IMR-90 (cell line): Measurements from ENCODE around the gene NAPEPLD. TPM values are rescaled to one million over a fixed set of nuclear protein-coding genes. Genes with fewer than 3 reads are reported as not detected.
"Not testable (repeated sequence)": the region's sequence is repeated elsewhere in the genome, so short reads cannot be mapped to it uniquely, and the experiment has no call there.

Experiments used
- ATAC-seq: fragments of 200-7000 bp; cut with Tn5 transposase; 2 replicates; pipeline ENCODE4 v1.9.1; 2020; ENCODE audit warnings: low read depth, mild to moderate bottlenecking, moderate library complexity
- Bru-seq: library from RNA; stranded (reverse); fragments of 400-500 nt; gene quantifications from one replicate; lab custom pipeline; 2021; lab: Mats Ljungman, UMichigan
- BruChase-seq, 2 experiments: library from RNA; stranded (reverse); fragments of 400-500 nt; gene quantifications; one replicate each; lab custom pipeline; 2021; lab: Mats Ljungman, UMichigan
- BruUV-seq: library from RNA; stranded (reverse); fragments of 400-500 nt; replicated peaks from 2 replicates; lab custom pipeline; 2021; lab: Mats Ljungman, UMichigan
- CTCF ChIA-PET: fragments of 300-600 bp; formaldehyde crosslinking; extraction: SDS; loops from one replicate; lab custom pipeline; 2021; ENCODE audit warnings: antibody characterized with exemption; lab: Yijun Ruan, JAX
- POLR2A ChIA-PET: fragments of 300-600 bp; sonication (Branson Sonifier 250); formaldehyde crosslinking; loops from one replicate; lab custom pipeline; 2022; ENCODE audit warnings: antibody characterized with exemption; ENCODE audit not compliant: unreplicated experiment; lab: Charles Lee
- DNase-seq: peaks from one replicate; pipeline ENCODE4 v3.0.0; 2013
- H2AFZ ChIP-seq: replicated peaks from 2 replicates; pipeline ENCODE3; 2013; ENCODE audit warnings: low read length, mild to moderate bottlenecking; ENCODE audit not compliant: poor library complexity
- H2AK5ac ChIP-seq: 2 replicates; pipeline ENCODE4 v1.6.1; 2013; ENCODE audit warnings: low read depth, low read length, inconsistent platforms
- H2AK9ac ChIP-seq: replicated peaks from 2 replicates; pipeline ENCODE3; 2013; ENCODE audit warnings: mild to moderate bottlenecking, low read depth, low read length, moderate library complexity; ENCODE audit not compliant: poor library complexity
- H2BK120ac ChIP-seq: 2 replicates; pipeline ENCODE4 v1.6.1; 2013; ENCODE audit warnings: low read depth, low read length, inconsistent platforms
- H2BK15ac ChIP-seq: 3 replicates; pipeline ENCODE4 v1.6.1; 2013; ENCODE audit warnings: low read depth, low read length, inconsistent platforms
- H2BK20ac ChIP-seq: 2 replicates; pipeline ENCODE4 v1.6.1; 2013; ENCODE audit warnings: low read depth, mild to moderate bottlenecking, inconsistent platforms, low read length, moderate library complexity
- H2BK5ac ChIP-seq: 2 replicates; pipeline ENCODE4 v1.6.1; 2013; ENCODE audit warnings: mild to moderate bottlenecking, low read depth, low read length, inconsistent platforms; ENCODE audit not compliant: poor library complexity, severe bottlenecking
- H3K14ac ChIP-seq: replicated peaks from 2 replicates; pipeline ENCODE4 v1.6.1; 2013; ENCODE audit warnings: low read depth, low read length, inconsistent platforms
- H3K18ac ChIP-seq: 2 replicates; pipeline ENCODE4 v1.6.1; 2013; ENCODE audit warnings: low read depth, low read length, control low read depth
- H3K23ac ChIP-seq: 2 replicates; pipeline ENCODE4 v1.6.1; 2013; ENCODE audit warnings: low read depth, low read length, inconsistent platforms
- H3K27ac ChIP-seq: 2 replicates; pipeline ENCODE4 v1.5.1; 2013; ENCODE audit warnings: mild to moderate bottlenecking, control low read depth, low read length; ENCODE audit not compliant: insufficient read depth
- H3K27me3 ChIP-seq: 2 replicates; pipeline ENCODE4 v1.6.1; 2013; ENCODE audit warnings: low read length; ENCODE audit not compliant: control insufficient read depth, insufficient read depth
- H3K36me3 ChIP-seq: 2 replicates; pipeline ENCODE4 v1.6.1; 2013; ENCODE audit warnings: low read length, mixed read lengths; ENCODE audit not compliant: control insufficient read depth, insufficient read depth
- H3K4ac ChIP-seq: 2 replicates; pipeline ENCODE4 v1.6.1; 2013; ENCODE audit warnings: low read depth, low read length, inconsistent platforms
- H3K4me1 ChIP-seq: 2 replicates; pipeline ENCODE4 v1.6.1; 2013; ENCODE audit warnings: low read length, mixed read lengths; ENCODE audit not compliant: control insufficient read depth, insufficient read depth
- H3K4me2 ChIP-seq: 2 replicates; pipeline ENCODE4 v1.6.1; 2013; ENCODE audit warnings: low read depth, mild to moderate bottlenecking, control low read depth, low read length, moderate library complexity
- H3K4me3 ChIP-seq: 2 replicates; pipeline ENCODE4 v1.5.1; 2013; ENCODE audit warnings: low read depth, mild to moderate bottlenecking, control low read depth, low read length, moderate library complexity; ENCODE audit not compliant: insufficient read depth
- H3K56ac ChIP-seq: 2 replicates; pipeline ENCODE4 v1.6.1; 2013; ENCODE audit warnings: low read length, inconsistent platforms; ENCODE audit not compliant: insufficient read depth; ENCODE audit errors: extremely low read depth
- H3K79me1 ChIP-seq, 2 experiments: 2 replicates each; pipeline ENCODE4 v1.6.1; 2013; ENCODE audit warnings: low read length in 2 of 2, inconsistent platforms in 1 of 2, low read depth in 1 of 2
- H3K9ac ChIP-seq: 2 replicates; pipeline ENCODE4 v1.6.1; 2013; ENCODE audit warnings: low read depth, low read length, control low read depth
- H3K9me1 ChIP-seq: 2 replicates; pipeline ENCODE4 v1.6.1; 2013; ENCODE audit warnings: low read length, inconsistent platforms; ENCODE audit not compliant: insufficient read depth
- H3K9me3 ChIP-seq: 2 replicates; pipeline ENCODE4 v1.6.1; 2013; ENCODE audit warnings: low read length; ENCODE audit not compliant: control insufficient read depth, insufficient read depth
- H4K20me1 ChIP-seq: 2 replicates; pipeline ENCODE4 v1.6.1; 2013; ENCODE audit warnings: low read length, inconsistent platforms; ENCODE audit not compliant: insufficient read depth
- H4K5ac ChIP-seq: 2 replicates; pipeline ENCODE4 v1.6.1; 2013; ENCODE audit warnings: mild to moderate bottlenecking, low read depth, low read length, control low read depth
- H4K8ac ChIP-seq, 2 experiments: 2 replicates each; pipeline ENCODE4 v1.6.1; 2013; ENCODE audit warnings: low read depth in 2 of 2, low read length in 2 of 2, control low read depth in 1 of 2, inconsistent platforms in 1 of 2
- H4K91ac ChIP-seq: 2 replicates; pipeline ENCODE4 v1.6.1; 2013; ENCODE audit warnings: low read depth, low read length, inconsistent platforms; ENCODE audit not compliant: insufficient read depth
- ELK1 ChIP-seq: fragments of 150-350 bp; IDR thresholded peaks from 2 replicates; pipeline ENCODE4 v1.6.1; 2016; ENCODE audit warnings: low read depth, mild to moderate bottlenecking, low read length, moderate library complexity, borderline replicate concordance
- POLR2A ChIP-seq: IDR thresholded peaks from 2 replicates; pipeline ENCODE4 v1.6.1; 2012; ENCODE audit warnings: mild to moderate bottlenecking, low read depth, low read length
- WGBS, 2 experiments: methylation state at CpG; one replicate each; pipeline versions ENCODE4 v1.1.5 to v1.1.7; 2013; ENCODE audit warnings: missing lambda C conversion rate in 2 of 2; ENCODE audit not compliant: insufficient read length in 1 of 2; ENCODE audit errors: extremely low coverage in 2 of 2; 5-methylcytosine and 5-hydroxymethylcytosine counted together
- dilution Hi-C: fragments of 300-500 bp; cut with HindIII; formaldehyde crosslinking; loops from one replicate; pipeline ENCODE4 v1.14.3; 2018; ENCODE audit warnings: low sequenced_read_pairs; ENCODE audit not compliant: unreplicated experiment
- in situ Hi-C: fragments of 300-500 bp; cut with MboI; formaldehyde crosslinking; loops from 3 replicates; pipeline ENCODE4 v1.14.3; 2019; ENCODE audit warnings: low sequenced_read_pairs, inconsistent platforms, mixed read lengths
- intact Hi-C: fragments of 100-400 bp; cut with micrococcal nuclease; formaldehyde crosslinking; loops from 2 replicates; pipeline ENCODE4 v1.10.0; 2022
- long read RNA-seq: library from polyadenylated mRNA; unstranded; transcript quantifications from one replicate; pipeline ENCODE4 v2.0.0, GENCODE V29; 2021; ENCODE audit not compliant: unreplicated experiment
- polyA plus RNA-seq, 3 experiments: library from polyadenylated mRNA; depleted of rRNA; stranded (reverse); fragments of >200 nt; gene quantifications; 2 replicates each; pipeline ENCODE4 v1.2.3, GENCODE V29; 2012; ENCODE audit warnings: low replicate concordance in 1 of 3
- total RNA-seq: library from RNA; depleted of rRNA; stranded (reverse); fragments of >200 nt; gene quantifications from 2 replicates; pipeline ENCODE4 v1.2.3, GENCODE V29; 2012; rRNA removed

The NAPEPLD gene
- total RNA-seq (3.4 and 3.6 TPM in 2 replicates), polyA plus RNA-seq (2012; rRNA removed) (1.4 and 2.2 TPM in 2 replicates), Bru-seq, nascent RNA (percentile 59 among the genes with signal in this experiment), BruChase-seq, experiment 1, labeled RNA remaining after a 6-hour chase (percentile 67 among the genes with signal in this experiment), BruChase-seq, experiment 2, labeled RNA remaining after a 2-hour chase (percentile 68 among the genes with signal in this experiment)
- 0.32 and 0.60 TPM in 2 replicates for polyA plus RNA-seq (2012; cell fraction: cytosol; rRNA removed)
- 0.73 and 3.7 TPM in 2 replicates for polyA plus RNA-seq (2012; cell fraction: nucleus; rRNA removed; ENCODE audit: low replicate concordance)
- long read RNA-seq, partial matches to known transcripts, result 3 of 15 reads
- long read RNA-seq, other reads (novel, unspliced or antisense), result 7 of 15 reads

- Histone ChIP-seq H3K27ac (peak within 1 kb of the TSS; percentile 99), H3K4me2 (peak within 1 kb of the TSS; percentile 85), H3K4ac (peak within 1 kb of the TSS; percentile 94), H4K5ac (peak within 1 kb of the TSS; percentile 96), H3K9me3 (no peaks in the 10 kb centered on the region), H2AFZ (peak within 1 kb of the TSS; percentile 98), H3K14ac (peak within 1 kb of the TSS; percentile 95), H2AK5ac (peak within 1 kb of the TSS; percentile 55; the same call in 1 of the 2 replicates), H3K9ac (peak within 1 kb of the TSS; percentile 94), H3K23ac (peak within 1 kb of the TSS; percentile 95), H4K20me1 (no peaks in the 10 kb centered on the region), H3K18ac (peak within 1 kb of the TSS; percentile 89), H2BK120ac (peak within 1 kb of the TSS; percentile 94), H3K79me1 (peaks cover 3 to 12% of the 10 kb centered on the region in 2 experiments; a peak in 1 of 4 replicates), H3K27me3 (no peaks in the 10 kb centered on the region), H3K56ac (peak within 1 kb of the TSS; percentile 85), H3K4me3 (peak within 1 kb of the TSS; percentile 97), H4K91ac (peak within 1 kb of the TSS; percentile 97), H2BK20ac (peak within 1 kb of the TSS; percentile 17; the same call in 1 of the 2 replicates), H3K36me3 (no peaks in the 10 kb centered on the region), H2AK9ac (peak within 1 kb of the TSS; percentile 91), H4K8ac (peak within 1 kb of the TSS; percentile 98 to 100), H3K9me1 (no peaks in the 10 kb centered on the region), H2BK5ac (peak within 1 kb of the TSS; percentile 96), H2BK15ac (peak within 1 kb of the TSS; percentile 86; the same call in 1 of the 3 replicates), H3K4me1 (no peaks in the 10 kb centered on the region; the same call in 1 of the 2 replicates)
- dilution Hi-C loops (no loop called here), in situ Hi-C loops (no loop called here), intact Hi-C loops (loop anchor here (1.0 kb wide), 1 partner anchor 74 kb away; the partner anchor contains the start of gene ARMC10)
- ATAC-seq (peak; percentile 96), DNase-seq (peak; percentile 83)
- CTCF ChIA-PET, result no interaction called here
- no TSS peak for BruUV-seq
- WGBS, 2 experiments, result 1% methylated on average over 37 of the region's 82 CpGs; no CpG with 5 or more reads in 1 of the 2 experiments
- POLR2A ChIA-PET, result interaction anchor here (0.9 kb wide), 1 partner anchor 9 kb away, joined by 3 read pairs; no protein-coding TSS in a partner anchor
- TF ChIP-seq ELK1 (no peak), POLR2A (peak; percentile 65)
Observed at GRCh38 chr7:103148994-103149807, at the start of gene NAPEPLD. Gene NAPEPLD, minus strand, starts transcription at chr7:103149099. Its CDS starts 20,323 bp downstream, at chr7:103128776.

DNA sequence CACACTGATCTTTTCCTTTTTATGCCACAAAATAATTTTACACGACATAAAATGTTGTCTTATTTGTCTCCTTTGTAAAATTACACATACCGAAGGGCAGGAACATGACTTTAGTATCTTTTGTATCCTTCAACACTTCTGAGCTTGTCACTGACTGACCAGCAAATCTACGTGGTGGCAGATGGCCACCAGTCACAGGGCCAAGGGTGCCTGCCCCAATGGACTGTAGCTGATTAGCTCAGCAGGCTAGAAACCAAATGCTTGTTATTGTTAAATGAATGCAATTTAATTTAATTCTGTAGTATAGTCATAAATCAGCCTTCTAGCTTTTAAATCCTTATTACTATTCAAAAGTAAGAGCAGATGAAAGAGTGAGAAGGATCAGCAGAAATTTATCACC, 49.2 kb upstream of the NAPEPLD start:
- H3K23ac ChIP-seq, H2BK15ac ChIP-seq, H4K91ac ChIP-seq, H3K56ac ChIP-seq, H3K27me3 ChIP-seq, H4K20me1 ChIP-seq, H3K9ac ChIP-seq, H2AK9ac ChIP-seq, POLR2A ChIA-PET, H3K27ac ChIP-seq, BruUV-seq, DNase-seq, H3K14ac ChIP-seq, H2AFZ ChIP-seq, CTCF ChIA-PET, H3K9me1 ChIP-seq, dilution Hi-C loops, H3K79me1 ChIP-seq, H2AK5ac ChIP-seq, intact Hi-C loops, H3K4ac ChIP-seq, in situ Hi-C loops, H4K5ac ChIP-seq, H3K9me3 ChIP-seq, H3K4me2 ChIP-seq, H4K8ac ChIP-seq, ATAC-seq, H3K4me3 ChIP-seq, H2BK120ac ChIP-seq, H3K36me3 ChIP-seq, H2BK5ac ChIP-seq, H3K18ac ChIP-seq, H2BK20ac ChIP-seq, H3K4me1 ChIP-seq: not testable (repeated sequence)
- 38% methylated on average over 1 of the region's 3 CpGs; no CpG with 5 or more reads in 1 of the 2 experiments for WGBS, 2 experiments
